SK-N-MC (cell line): ENCODE results near the gene PES1.
"Not testable (repeated sequence)": the region's sequence is repeated elsewhere in the genome, so short reads cannot be mapped to it uniquely, and the experiment has no call there.

Source experiments
- DNase-seq: peaks from one replicate; pipeline ENCODE4 v3.0.0-alpha.2; 2011; ENCODE audit warnings: low read depth, low spot score
- H3K27ac ChIP-seq: fragments of 200-600 bp; sonication (generic); 2 replicates; pipeline ENCODE4 v1.5.1; 2016; ENCODE audit warnings: mixed run types
- H3K36me3 ChIP-seq: fragments of 200-600 bp; sonication (generic); 2 replicates; pipeline ENCODE4 v1.6.1; 2017; ENCODE audit warnings: antibody characterized with exemption, low read length, mixed read lengths; ENCODE audit not compliant: insufficient read depth
- H3K4me3 ChIP-seq: fragments of 200-600 bp; sonication (generic); 2 replicates; pipeline ENCODE4 v1.5.1; 2016
- H3K9ac ChIP-seq: fragments of 200-600 bp; sonication (generic); 2 replicates; pipeline ENCODE4 v1.8.0; 2017; ENCODE audit warnings: mixed run types, mixed read lengths; ENCODE audit not compliant: insufficient read length
- H3K9me3 ChIP-seq: fragments of 200-600 bp; sonication (generic); 2 replicates; pipeline ENCODE4 v1.6.1; 2017; ENCODE audit warnings: low read depth, mild to moderate bottlenecking, antibody characterized with exemption, low read length, moderate library complexity, mixed read lengths
- EZH2 ChIP-seq: fragments of 200-600 bp; sonication (generic); IDR thresholded peaks from one replicate; pipeline ENCODE4 v1.6.1; 2017; ENCODE audit warnings: antibody characterized with exemption
- FOXP2 ChIP-seq: optimal IDR thresholded peaks from 2 replicates; pipeline ENCODE3; 2011; ENCODE audit warnings: mild to moderate bottlenecking, moderate library complexity; ENCODE audit not compliant: insufficient read depth; ENCODE audit errors: extremely low read length, control extremely low read depth
- POLR2AphosphoS5 ChIP-seq: IDR thresholded peaks from 2 replicates; pipeline ENCODE4 v1.6.1; 2012; ENCODE audit warnings: mild to moderate bottlenecking, low read depth, low read length, borderline replicate concordance

The PES1 gene

DNA sequence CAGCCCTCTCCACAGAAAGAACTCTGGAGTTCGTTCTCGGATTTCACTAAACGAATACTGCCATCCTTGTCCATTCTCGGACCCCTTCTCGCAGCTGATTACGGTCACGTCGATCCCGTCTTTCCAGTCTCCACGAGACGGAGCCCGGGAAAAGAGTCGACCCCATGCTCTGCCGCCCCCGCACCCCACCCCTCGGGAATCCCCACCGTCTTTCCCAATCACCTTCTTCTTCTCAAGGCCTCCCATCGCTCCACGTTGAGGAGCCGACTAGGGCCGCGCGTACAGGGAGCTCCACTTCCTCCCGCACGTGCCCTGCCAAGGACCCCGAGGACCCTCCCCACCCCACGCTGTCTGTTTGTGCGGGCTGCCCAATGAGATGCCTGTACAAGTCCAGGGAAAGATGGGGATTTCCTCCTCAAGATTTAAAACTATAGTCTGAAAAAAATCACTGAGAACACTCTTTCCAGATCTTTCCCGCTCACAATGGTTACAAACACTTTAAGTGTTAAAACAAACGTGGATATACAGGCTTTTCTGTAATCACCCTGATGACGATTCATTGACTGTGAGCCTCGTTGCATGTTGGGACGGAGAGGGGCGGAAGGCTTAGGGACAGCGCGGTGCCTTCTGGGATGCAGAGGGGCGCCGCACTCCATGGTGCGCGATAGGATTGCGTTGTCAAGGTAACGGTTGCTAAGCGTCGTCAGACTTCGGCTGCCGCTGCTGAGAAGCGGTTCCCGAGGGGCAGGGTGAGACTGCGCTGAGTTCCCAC is at the start of gene PES1:
Gene PES1, minus strand, starts transcription at position 323 of the 772 bp plus-strand sequence. Its CDS starts 77 bp downstream, at position 246.
- Histone ChIP-seq H3K9me3 (no peaks in the 10 kb centered on the region), H3K4me3 (peak within 1 kb of the TSS; percentile 98), H3K27ac (peak within 1 kb of the TSS; percentile 88), H3K9ac (peak within 1 kb of the TSS; percentile 100), H3K36me3 (peaks cover 35% of the 10 kb centered on the region)
- DNase-seq: peak; percentile 97
- TF ChIP-seq FOXP2 (no peak), POLR2AphosphoS5 (peak; percentile 74)

GRCh38 chr22:30640839-30641430 is 49.2 kb upstream of the PES1 start:
- TF ChIP-seq POLR2AphosphoS5: no peak
- TF ChIP-seq FOXP2: no peak
- TF ChIP-seq EZH2: no peak
- H3K27ac ChIP-seq: no peak overlapping the region
- no peak overlapping the region for H3K9ac ChIP-seq
- no peaks in the 10 kb centered on the region for H3K36me3 ChIP-seq
- H3K4me3 ChIP-seq: no peak overlapping the region
- no peaks in the 10 kb centered on the region for H3K9me3 ChIP-seq
- DNase-seq: no peak

GRCh38 chr22:30640361-30640760 is 48.7 kb upstream of the PES1 start:
- no peak overlapping the region for H3K4me3 ChIP-seq
- no peaks in the 10 kb centered on the region for H3K9me3 ChIP-seq
- H3K9ac ChIP-seq: no peak overlapping the region
- H3K27ac ChIP-seq: no peak overlapping the region
- TF ChIP-seq FOXP2 (no peak), EZH2 (no peak), POLR2AphosphoS5 (no peak)
- no peaks in the 10 kb centered on the region for H3K36me3 ChIP-seq
- no peak for DNase-seq

GRCh38 chr22:30637701-30638114 is 46.0 kb upstream of the PES1 start:
- Histone ChIP-seq H3K9ac (no peak overlapping the region), H3K27ac (no peak overlapping the region), H3K9me3 (no peaks in the 10 kb centered on the region), H3K4me3 (no peak overlapping the region), H3K36me3 (no peaks in the 10 kb centered on the region)
- no peak for DNase-seq
- TF ChIP-seq FOXP2: no peak
- TF ChIP-seq POLR2AphosphoS5: no peak
- no peak for TF ChIP-seq EZH2

GRCh38 chr22:30636226-30637077 is 44.7 kb upstream of the PES1 start:
- Histone ChIP-seq H3K27ac (no peak overlapping the region), H3K4me3 (peak overlapping the region; percentile 83), H3K9ac (peak overlapping the region; percentile 83), H3K9me3 (no peaks in the 10 kb centered on the region), H3K36me3 (no peaks in the 10 kb centered on the region)
- TF ChIP-seq EZH2: no peak
- TF ChIP-seq FOXP2: no peak
- no peak for DNase-seq

GRCh38 chr22:30635273-30636225 is 43.8 kb upstream of the PES1 start, which contains the start of gene SLC35E4:
Gene SLC35E4 (plus strand): TSS chr22:30635781. CDS start chr22:30636451, 670 bp downstream.
- Histone ChIP-seq H3K4me3 (peak within 1 kb of the TSS; percentile 83), H3K36me3 (no peaks in the 10 kb centered on the region), H3K9ac (peak within 1 kb of the TSS; percentile 83), H3K9me3 (no peaks in the 10 kb centered on the region), H3K27ac (no peak within 1 kb of the TSS)
- TF ChIP-seq FOXP2: no peak
- TF ChIP-seq POLR2AphosphoS5: peak; percentile 38; the same call in 1 of the 2 replicates
- DNase-seq: no peak

DNA sequence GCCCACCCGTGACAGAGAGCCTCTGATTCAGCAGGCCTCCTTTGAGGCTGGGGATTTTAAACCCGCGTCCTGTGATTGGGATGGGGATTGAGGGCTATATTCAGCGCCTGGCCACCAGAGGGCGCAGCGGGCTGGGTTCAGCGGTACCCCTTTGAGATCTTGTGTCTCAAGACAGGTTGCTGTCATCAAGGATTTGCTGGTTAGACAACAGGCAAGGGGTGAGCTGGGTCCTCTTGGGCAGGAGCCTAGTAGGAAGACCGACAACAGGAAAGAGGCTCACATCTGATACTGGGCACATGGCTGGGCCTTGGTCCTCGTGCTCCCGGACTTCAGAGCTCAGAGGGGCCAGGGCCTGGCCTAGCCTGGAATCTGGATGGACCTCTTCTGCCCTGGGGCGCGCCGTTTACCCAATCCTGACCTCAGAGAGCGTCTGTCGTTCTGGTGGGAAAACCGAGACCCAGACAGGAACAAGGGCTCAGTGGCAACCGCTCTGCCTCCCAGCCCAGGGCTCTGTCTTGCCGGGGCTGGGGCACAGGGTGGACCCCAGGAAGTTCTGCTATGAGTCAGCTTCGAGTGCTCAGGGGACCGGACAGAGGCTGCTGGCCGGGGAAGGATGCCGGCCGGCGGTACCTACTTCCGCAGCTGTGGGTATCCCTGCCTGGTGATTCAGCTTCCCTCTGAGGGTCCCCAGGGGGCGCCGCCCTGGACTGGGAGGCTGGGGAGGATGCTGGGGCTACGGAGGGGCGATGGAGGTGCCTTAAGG is 42.9 kb upstream of the PES1 start:
- Histone ChIP-seq H3K27ac (no peak overlapping the region), H3K4me3 (no peak overlapping the region; the same call in 1 of the 2 replicates), H3K9ac (peak overlapping the region; percentile 26), H3K36me3 (no peaks in the 10 kb centered on the region), H3K9me3 (no peaks in the 10 kb centered on the region)
- no peak for TF ChIP-seq FOXP2
- TF ChIP-seq EZH2: no peak
- TF ChIP-seq POLR2AphosphoS5: no peak
- DNase-seq: peak; percentile 40

DNA sequence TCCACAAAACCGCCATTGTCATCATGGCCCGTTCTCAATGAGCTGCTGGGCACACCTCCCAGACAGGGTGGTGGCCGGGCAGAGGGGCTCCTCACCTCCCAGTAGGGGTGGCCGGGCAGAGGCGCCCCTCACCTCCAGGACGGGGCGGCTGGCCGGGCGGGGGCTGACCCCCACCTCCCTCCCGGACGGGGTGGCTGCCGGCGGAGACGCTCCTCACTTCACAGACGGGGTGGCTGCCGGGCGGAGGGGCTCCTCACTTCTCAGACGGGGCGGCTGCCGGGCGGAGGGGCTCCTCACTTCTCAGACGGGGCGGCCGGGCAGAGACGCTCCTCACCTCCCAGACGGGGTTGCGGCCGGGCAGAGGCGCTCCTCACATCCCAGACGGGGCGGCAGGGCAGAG is 39.8 kb upstream of the PES1 start:
- not testable (repeated sequence) for H3K9me3 ChIP-seq, H3K9ac ChIP-seq, DNase-seq, H3K36me3 ChIP-seq, H3K27ac ChIP-seq, H3K4me3 ChIP-seq
